GM12878 (cell line): Measurements from ENCODE around the gene RSRP1. TPM values are rescaled to one million over a fixed set of nuclear protein-coding genes. Genes with fewer than 3 reads are reported as not detected.
"Not testable (repeated sequence)": the region's sequence is repeated elsewhere in the genome, so short reads cannot be mapped to it uniquely, and the experiment has no call there.

ENCODE experiments used
- ATAC-seq: fragments of 200-7000 bp; cut with Tn5 transposase; 3 replicates; pipeline ENCODE4 v1.9.1; 2020; ENCODE audit warnings: mild to moderate bottlenecking, moderate library complexity
- BruUV-seq: library from RNA; stranded (reverse); fragments of 400-500 nt; replicated peaks from 2 replicates; lab custom pipeline; 2021; lab: Mats Ljungman, UMichigan
- CTCF ChIA-PET: fragments of 300-600 bp; sonication (Branson Sonifier 250); formaldehyde crosslinking; extraction: SDS; loops from one replicate; lab custom pipeline; 2021; ENCODE audit warnings: inconsistent platforms; lab: Yijun Ruan, JAX
- POLR2A ChIA-PET: fragments of 350-600 bp; formaldehyde crosslinking; extraction: SDS; loops from one replicate; lab custom pipeline; 2021; ENCODE audit warnings: inconsistent platforms; lab: Charles Lee
- RAD21 ChIA-PET: fragments of 300-600 bp; sonication (Branson Sonifier 250); formaldehyde crosslinking; loops from one replicate; lab custom pipeline; 2023; ENCODE audit warnings: antibody characterized with exemption; ENCODE audit not compliant: unreplicated experiment; lab: Charles Lee
- SMC1A ChIA-PET: fragments of 300-600 bp; sonication (Branson Sonifier 250); formaldehyde crosslinking; loops from one replicate; lab custom pipeline; 2023; ENCODE audit not compliant: unreplicated experiment, uncharacterized antibody; lab: Charles Lee
- DNase-seq: peaks from one replicate; pipeline ENCODE4 v3.0.0-alpha.2; 2011; ENCODE audit warnings: low read depth, low spot score
- FAIRE-seq: peaks from 3 replicates; lab custom pipeline; 2011; peaks lifted over from hg19 to GRCh38; lab: Jason Lieb, UNC
- H2AFZ ChIP-seq: 2 replicates; pipeline ENCODE4 v1.6.0; 2011; ENCODE audit warnings: low read depth, low read length, control low read depth; ENCODE audit not compliant: control insufficient read depth
- H3K27ac ChIP-seq: 2 replicates; pipeline ENCODE4 v1.5.1; 2011; ENCODE audit warnings: control low read depth; ENCODE audit not compliant: control insufficient read depth, insufficient read depth
- H3K27me3 ChIP-seq, 2 experiments: replicated peaks in 1 of 2; 2 replicates each; pipeline versions ENCODE4 v1.6.0 to v1.6.1; 2011; ENCODE audit warnings: low read length in 1 of 2; ENCODE audit not compliant: control insufficient read depth in 2 of 2, insufficient read depth in 2 of 2
- H3K36me3 ChIP-seq, 2 experiments: 2 replicates each; pipeline ENCODE4 v1.5.1; 2011; ENCODE audit warnings: low read length in 1 of 2; ENCODE audit not compliant: control insufficient read depth in 2 of 2, insufficient read depth in 2 of 2
- H3K4me1 ChIP-seq: 2 replicates; pipeline ENCODE4 v1.6.1; 2011; ENCODE audit warnings: mild to moderate bottlenecking, low read length, moderate library complexity, mixed read lengths; ENCODE audit not compliant: control insufficient read depth, insufficient read depth
- H3K4me2 ChIP-seq: 2 replicates; pipeline ENCODE4 v1.6.0; 2011; ENCODE audit warnings: control low read depth; ENCODE audit not compliant: control insufficient read depth, insufficient read depth
- H3K4me3 ChIP-seq: fragments of 200-600 bp; sonication (generic); 2 replicates; pipeline ENCODE4 v1.5.1; 2016
- H3K79me2 ChIP-seq: 2 replicates; pipeline ENCODE4 v1.6.0; 2011; ENCODE audit warnings: low read length; ENCODE audit not compliant: control insufficient read depth, insufficient read depth
- H3K9ac ChIP-seq: 2 replicates; pipeline ENCODE4 v1.8.0; 2011; ENCODE audit warnings: low read length, control low read depth, mixed read lengths; ENCODE audit not compliant: control insufficient read depth, insufficient read depth
- H3K9me3 ChIP-seq: replicated peaks from 3 replicates; pipeline ENCODE4 v1.5.1; 2011; ENCODE audit warnings: mild to moderate bottlenecking, low read length; ENCODE audit not compliant: control insufficient read depth, insufficient read depth
- H4K20me1 ChIP-seq: 2 replicates; pipeline ENCODE4 v1.6.0; 2011; ENCODE audit not compliant: control insufficient read depth, insufficient read depth
- MEF2B ChIP-seq: fragments of 450-650 bp; IDR thresholded peaks from 2 replicates; pipeline ENCODE4 v1.6.1; 2018; ENCODE audit warnings: mild to moderate bottlenecking, moderate library complexity; ENCODE audit not compliant: partially characterized antibody, poor library complexity, severe bottlenecking
- WGBS: methylation state at CpG from one replicate; pipeline ENCODE4 v1.1.6; 2016; ENCODE audit warnings: low lambda C conversion rate; ENCODE audit not compliant: insufficient replicate concordance, insufficient coverage; ENCODE audit errors: missing lambda C conversion rate; 5-methylcytosine and 5-hydroxymethylcytosine counted together
- in situ Hi-C: fragments of 300-500 bp; cut with MboI; formaldehyde crosslinking; loops from 9 replicates; pipeline ENCODE4 v1.14.3; 2018; ENCODE audit warnings: mixed read lengths
- intact Hi-C: fragments of 100-400 bp; cut with micrococcal nuclease; formaldehyde crosslinking; loops from one replicate; pipeline ENCODE4 v1.14.2; 2022; ENCODE audit not compliant: unreplicated experiment
- polyA plus RNA-seq, 11 experiments: library from polyadenylated mRNA; depleted of rRNA in 4 of 11; unstranded in 6 of 11; stranded (reverse) in 5 of 11; fragments of >200 nt; fragmentation: Nextera tagmentation in 4 of 11; fragmentation: Illumina TruSeq in 1 of 11; extraction: Ambion mirVana in 4 of 11; extraction: Trizol in 1 of 11; gene quantifications; 1 replicate in 1 of 11; 2 replicates in 10 of 11; pipeline versions ENCODE4 v1.2.1 to v1.2.3, GENCODE V29; 2011 to 2016; ENCODE audit warnings: inconsistent platforms in 2 of 11, missing spikeins in 2 of 11, low read depth in 1 of 11
- total RNA-seq, 4 experiments: library from RNA; depleted of rRNA in 3 of 4; stranded (reverse); fragments of >200 nt in 3 of 4; fragmentation: Illumina TruSeq in 1 of 4; extraction: Trizol in 1 of 4; gene quantifications; 2 replicates each; pipeline versions ENCODE4 v1.2.1 to v1.2.3, GENCODE V29; 2013 to 2021

RSRP1 gene
- total and polyA plus RNA-seq, 10 of the 15 experiments (the other 5 are each of a cell fraction or from before 2014, with no cell fraction given), result 23.5 to 128 (median 90.0) TPM

DNA sequence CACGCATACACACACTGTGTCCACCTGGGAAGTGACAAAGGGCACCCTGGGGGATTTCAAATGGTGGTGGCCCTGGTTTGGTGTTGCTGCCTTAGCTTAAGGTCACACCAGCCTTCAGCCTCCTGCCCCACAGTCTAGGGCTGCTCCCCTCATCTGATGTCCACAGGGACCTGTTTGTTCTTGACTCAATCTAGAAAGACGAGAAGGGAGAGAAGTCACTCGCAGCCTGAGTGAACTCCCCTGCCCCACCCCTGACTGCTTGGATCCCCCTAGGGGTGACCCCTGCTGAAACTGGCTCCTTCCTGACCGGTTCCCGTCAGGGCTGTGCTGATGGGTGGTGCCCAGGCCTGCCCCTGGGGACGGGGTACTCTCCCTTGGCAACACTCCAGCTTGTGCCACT lies 39.9 kb upstream of the RSRP1 start:
- H4K20me1 ChIP-seq, H3K4me3 ChIP-seq, POLR2A ChIA-PET, H2AFZ ChIP-seq, H3K4me2 ChIP-seq, H3K4me1 ChIP-seq, H3K27me3 ChIP-seq, H3K9ac ChIP-seq, DNase-seq, H3K27ac ChIP-seq, H3K36me3 ChIP-seq, H3K9me3 ChIP-seq, BruUV-seq, H3K79me2 ChIP-seq: not testable (repeated sequence)
- CTCF ChIA-PET, result interaction anchor here (0.6 to 1.6 kb wide), 4 partner anchors 55 to 555 kb away, joined by 3 to 6 read pairs (median 4); no protein-coding TSS in a partner anchor
- FAIRE-seq, result peak; percentile 18
- RAD21 ChIA-PET, result interaction anchor here (0.6 kb wide), 1 partner anchor 118 kb away, joined by 6 read pairs; no protein-coding TSS in a partner anchor
- SMC1A ChIA-PET, result interaction anchor here (0.6 kb wide), 1 partner anchor 1039 kb away, joined by 3 read pairs; no protein-coding TSS in a partner anchor
- peak; percentile 86 for ATAC-seq
- 12% methylated on average over 2 of the region's 6 CpGs for WGBS
- in situ Hi-C loops, result loop anchor here (10.0 kb wide), 1 partner anchor 138 kb away; the partner anchor contains the start of gene RHCE
- intact Hi-C loops, result loop anchor here (10.0 kb wide), 1 partner anchor 238 kb away; no protein-coding TSS in a partner anchor
- TF ChIP-seq MEF2B, result peak; percentile 34

DNA sequence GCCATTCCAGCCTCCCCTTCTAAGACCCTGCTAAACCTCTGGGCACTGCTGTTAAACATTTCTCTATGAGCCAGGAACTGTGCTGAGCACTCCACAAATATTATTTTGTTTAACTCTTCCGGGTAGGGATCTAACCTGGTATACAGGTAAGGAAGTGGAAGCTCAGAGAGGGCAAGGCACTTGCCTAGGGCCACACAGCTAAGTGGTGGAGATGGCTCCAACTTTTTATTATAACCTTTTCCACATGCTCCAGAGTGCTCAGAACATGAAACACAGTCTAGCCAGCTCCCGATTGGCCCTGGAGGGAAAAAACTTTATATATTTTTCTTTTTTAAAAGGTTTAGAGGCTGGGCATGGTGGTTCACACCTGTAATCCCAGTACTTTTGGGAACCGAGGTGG lies 38.6 kb upstream of the RSRP1 start:
- POLR2A ChIA-PET, H3K4me1 ChIP-seq, H4K20me1 ChIP-seq, H3K79me2 ChIP-seq, H3K36me3 ChIP-seq, H3K4me2 ChIP-seq, H3K9ac ChIP-seq, H3K27ac ChIP-seq, FAIRE-seq, H2AFZ ChIP-seq, ATAC-seq, H3K27me3 ChIP-seq, DNase-seq, RAD21 ChIA-PET, CTCF ChIA-PET, H3K9me3 ChIP-seq, H3K4me3 ChIP-seq, BruUV-seq: not testable (repeated sequence)
- intact Hi-C loops, result loop anchor here (10.0 kb wide), 1 partner anchor 239 kb away; no protein-coding TSS in a partner anchor
- SMC1A ChIA-PET, result interaction anchor here (0.9 kb wide), 1 partner anchor 132 kb away, joined by 3 read pairs; no protein-coding TSS in a partner anchor
- in situ Hi-C loops, result loop anchor here (10.0 kb wide), 1 partner anchor 139 kb away; the partner anchor contains the start of gene RHCE
- 65% methylated on average over 3 of the region's 3 CpGs for WGBS

DNA sequence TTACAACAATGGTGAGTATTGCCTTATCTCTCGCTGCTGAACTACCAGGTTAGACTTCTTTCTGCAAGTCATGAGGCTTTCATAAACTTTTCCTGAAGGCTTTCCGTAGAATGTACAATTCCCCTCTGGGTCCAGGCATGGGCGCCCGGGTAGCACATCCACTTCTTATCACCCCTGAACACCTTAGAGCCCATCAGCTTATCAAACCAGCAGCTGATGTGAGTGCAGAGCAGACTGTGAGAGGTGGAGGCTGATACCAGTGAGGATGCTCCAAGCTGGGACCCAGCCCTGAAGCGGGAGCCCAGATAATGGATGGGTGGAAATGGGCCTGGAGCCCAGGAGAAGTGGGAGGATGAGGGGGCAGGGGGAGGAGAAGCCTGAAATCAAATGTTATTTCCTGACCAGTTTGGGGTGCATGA lies 32.4 kb upstream of the RSRP1 start:
- H4K20me1 ChIP-seq, H3K4me2 ChIP-seq, FAIRE-seq, POLR2A ChIA-PET, CTCF ChIA-PET, DNase-seq, H3K27ac ChIP-seq, H3K9me3 ChIP-seq, RAD21 ChIA-PET, H3K9ac ChIP-seq, H3K36me3 ChIP-seq, H3K4me3 ChIP-seq, H3K79me2 ChIP-seq, ATAC-seq, SMC1A ChIA-PET, H3K27me3 ChIP-seq, H2AFZ ChIP-seq, BruUV-seq, H3K4me1 ChIP-seq: not testable (repeated sequence)
- intact Hi-C loops, result loop anchor here (10.0 kb wide), 1 partner anchor 245 kb away; no protein-coding TSS in a partner anchor
- 32% methylated on average over 3 of the region's 5 CpGs for WGBS
- in situ Hi-C loops, result loop anchor here (10.0 kb wide), 1 partner anchor 145 kb away; the partner anchor contains the start of gene RHCE

DNA sequence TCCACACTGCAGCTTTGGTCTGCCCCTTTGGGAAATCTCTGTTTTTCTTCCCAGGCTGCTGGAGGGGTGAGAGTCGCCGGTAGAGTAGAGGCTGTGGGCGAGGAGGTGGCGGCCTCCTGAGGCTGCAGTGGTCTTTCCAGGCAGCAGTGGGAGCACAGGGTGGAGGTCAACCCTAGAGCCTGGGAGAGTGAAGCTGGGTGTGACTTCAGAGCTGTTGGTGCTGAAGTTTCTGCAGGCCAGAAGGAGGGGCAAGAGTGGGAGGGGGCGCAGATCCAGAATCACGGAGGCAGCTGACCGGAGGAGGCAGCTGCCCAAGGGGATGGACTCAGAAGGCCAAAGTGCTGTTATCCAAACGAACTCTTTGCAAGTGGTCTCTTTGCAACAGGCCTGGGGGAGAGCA lies 31.5 kb upstream of the RSRP1 start:
- H3K27ac ChIP-seq, BruUV-seq, in situ Hi-C loops, ATAC-seq, CTCF ChIA-PET, H3K79me2 ChIP-seq, FAIRE-seq, H2AFZ ChIP-seq, H3K9ac ChIP-seq, H3K36me3 ChIP-seq, H4K20me1 ChIP-seq, H3K4me2 ChIP-seq, intact Hi-C loops, H3K4me1 ChIP-seq, H3K4me3 ChIP-seq, SMC1A ChIA-PET, DNase-seq, H3K27me3 ChIP-seq, POLR2A ChIA-PET, H3K9me3 ChIP-seq, RAD21 ChIA-PET: not testable (repeated sequence)
- 83% methylated on average over 3 of the region's 8 CpGs for WGBS
